GM18507 (cell line): ENCODE data around the gene GABPB2.
"Not testable (repeated sequence)": the region's sequence is repeated elsewhere in the genome, so short reads cannot be mapped to it uniquely, and the experiment has no call there.

Experiments used
- DNase-seq: peaks from one replicate; pipeline ENCODE4 v3.0.0; 2011; ENCODE audit warnings: low read depth; ENCODE audit not compliant: insufficient read length; ENCODE audit errors: extremely low spot score
- FAIRE-seq: peaks from 2 replicates; lab custom pipeline; 2011; peaks lifted over from hg19 to GRCh38; lab: Jason Lieb, UNC

GABPB2 gene

GRCh38 chr1:151059109-151060006 lies 11.2 kb upstream of the GABPB2 start, which contains the start of gene CDC42SE1:
CDC42SE1 (minus strand) TSS chr1:151059622; CDS start chr1:151055730, 3,892 bp downstream.
- FAIRE-seq, result peak; percentile 78
- DNase-seq, result peak; percentile 85

DNA sequence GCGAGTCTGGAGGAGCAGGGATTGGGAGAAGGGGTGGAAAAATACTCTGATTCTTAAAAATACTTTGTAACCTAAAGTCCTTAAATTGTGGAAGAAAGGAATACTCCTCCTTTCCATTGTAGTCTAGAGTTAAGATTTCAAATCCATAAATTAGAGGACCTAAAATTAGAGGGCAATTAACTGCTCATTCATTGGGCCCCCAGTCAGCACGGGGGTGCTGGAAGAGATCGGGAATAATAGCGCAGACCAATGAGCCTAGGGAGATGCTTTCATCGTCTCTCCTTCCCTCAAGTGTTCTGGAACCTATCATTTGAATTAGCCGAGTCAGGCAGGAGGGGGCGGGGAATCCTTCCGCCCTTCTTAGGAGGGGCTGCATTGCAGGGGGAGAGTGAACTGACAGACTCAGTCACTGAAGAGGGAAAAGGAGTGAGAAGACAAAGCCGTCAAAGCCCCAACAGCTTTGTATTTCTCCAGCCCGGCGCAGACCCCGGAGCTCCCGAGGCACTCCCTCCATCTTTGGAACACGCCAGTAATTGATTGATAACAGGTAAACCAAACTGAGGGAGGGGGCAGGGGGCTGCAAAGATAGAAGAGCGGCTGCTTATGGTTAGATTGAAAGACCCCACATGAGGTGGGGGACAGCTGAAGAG lies 10.4 kb upstream of the GABPB2 start, which contains the start of gene MLLT11:
MLLT11 (plus strand) TSS at position 391 of the 650 bp plus-strand sequence. CDS start 6,828 bp downstream, outside the sequence.
- DNase-seq, result no peak
- FAIRE-seq, result no peak

DNA sequence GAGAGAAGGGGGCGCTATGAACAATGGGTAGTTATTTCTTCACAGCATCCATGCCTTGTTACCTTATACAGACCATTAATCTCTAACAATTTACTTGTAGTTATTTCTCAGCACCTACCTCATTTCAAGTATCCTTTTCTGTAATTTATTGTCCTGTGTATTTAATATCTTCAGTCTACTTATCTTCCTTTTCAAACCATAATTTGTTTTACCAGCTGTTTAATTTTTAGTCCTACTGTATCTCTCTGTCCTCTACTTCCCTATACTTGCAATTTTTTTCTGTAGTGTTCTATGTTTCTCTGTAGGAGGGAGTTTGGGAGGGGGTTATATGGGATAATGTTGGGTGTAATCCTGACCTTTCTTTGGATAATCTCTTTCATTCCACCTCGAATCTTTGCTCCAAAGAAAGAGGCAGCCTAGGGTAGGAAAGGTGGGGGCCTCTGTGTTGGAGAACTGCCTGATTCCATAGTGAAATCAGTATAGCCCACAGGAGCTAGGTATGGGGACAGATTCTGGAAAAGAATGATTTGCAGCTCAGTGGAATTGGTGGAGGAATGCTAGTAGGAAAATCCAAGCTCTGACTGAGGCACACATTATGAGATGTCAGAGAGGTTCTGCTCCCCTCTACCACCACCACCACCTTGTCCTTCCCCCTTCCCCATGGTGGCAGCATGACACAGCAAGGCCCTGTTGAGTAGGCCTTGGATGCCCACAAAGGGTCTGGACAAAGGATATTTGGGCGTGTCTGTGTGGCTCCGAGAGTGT lies 9.7 kb upstream of the GABPB2 start:
- DNase-seq, result no peak
- FAIRE-seq, result no peak

GRCh38 chr1:151061704-151062103 lies 8.9 kb upstream of the GABPB2 start:
- no peak for DNase-seq
- no peak for FAIRE-seq

DNA sequence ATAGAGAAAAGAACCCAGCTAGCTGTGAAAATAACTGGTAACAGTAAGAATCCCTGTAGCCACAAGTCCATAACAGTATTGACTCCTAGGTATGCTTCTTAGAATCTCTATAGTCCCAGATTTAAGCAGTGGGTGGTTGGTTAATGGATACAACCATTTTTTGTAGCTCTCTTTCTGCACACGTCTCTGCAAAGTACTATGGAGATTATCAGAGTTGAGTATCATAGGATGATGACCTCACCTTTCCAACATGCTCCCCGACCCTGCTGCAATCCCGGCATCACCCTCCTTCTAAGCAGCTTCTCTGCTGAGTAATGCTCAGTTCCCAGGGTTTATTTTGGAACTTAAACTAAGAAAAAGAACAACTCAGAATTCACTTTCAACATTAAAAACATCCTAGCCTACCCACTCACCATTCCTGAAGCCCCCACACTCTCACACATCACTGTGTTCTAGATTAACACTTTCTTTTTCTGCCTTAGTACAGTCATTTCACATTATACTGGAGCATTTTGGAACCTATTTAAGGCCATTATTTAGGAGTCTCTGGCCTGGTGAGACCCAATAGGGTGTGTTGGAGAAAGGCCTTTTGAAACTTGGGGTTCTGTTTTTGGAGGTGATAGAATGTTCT lies 7.7 kb upstream of the GABPB2 start:
- FAIRE-seq, result no peak
- no peak for DNase-seq

DNA sequence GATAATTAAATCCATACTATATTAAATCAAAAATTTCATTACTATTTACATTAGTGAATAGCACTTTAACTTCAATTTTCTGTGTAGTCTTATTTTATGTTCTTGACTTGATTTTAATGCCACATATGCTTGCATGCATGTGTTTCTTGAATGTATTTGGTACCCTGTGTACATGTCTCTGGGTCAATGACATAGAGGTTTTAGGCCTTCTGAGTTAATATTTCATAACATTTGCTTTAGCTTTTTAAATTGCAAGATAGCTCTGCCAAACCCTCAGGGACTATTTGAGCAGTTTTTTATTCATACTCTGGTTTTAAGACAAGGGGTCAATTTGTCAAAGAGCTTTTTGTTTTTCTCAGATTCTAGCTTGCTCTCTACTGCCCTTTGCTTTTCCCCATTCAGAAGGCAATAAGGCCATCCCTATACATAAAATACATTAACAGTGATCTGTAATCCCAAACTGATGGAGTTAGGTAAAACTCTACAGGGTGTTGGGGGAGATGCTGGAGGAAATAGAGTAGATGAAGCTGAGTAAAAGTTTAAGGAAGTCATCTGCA lies 5.4 kb upstream of the GABPB2 start:
- DNase-seq (no peak), FAIRE-seq (no peak)

- DNase-seq, result no peak
- FAIRE-seq, result no peak
Measured at GRCh38 chr1:151067185-151067584, 3.4 kb upstream of the GABPB2 start.

- FAIRE-seq (no peak), DNase-seq (no peak)
Measured at GRCh38 chr1:151069103-151069486, 1.5 kb upstream of the GABPB2 start.

DNA sequence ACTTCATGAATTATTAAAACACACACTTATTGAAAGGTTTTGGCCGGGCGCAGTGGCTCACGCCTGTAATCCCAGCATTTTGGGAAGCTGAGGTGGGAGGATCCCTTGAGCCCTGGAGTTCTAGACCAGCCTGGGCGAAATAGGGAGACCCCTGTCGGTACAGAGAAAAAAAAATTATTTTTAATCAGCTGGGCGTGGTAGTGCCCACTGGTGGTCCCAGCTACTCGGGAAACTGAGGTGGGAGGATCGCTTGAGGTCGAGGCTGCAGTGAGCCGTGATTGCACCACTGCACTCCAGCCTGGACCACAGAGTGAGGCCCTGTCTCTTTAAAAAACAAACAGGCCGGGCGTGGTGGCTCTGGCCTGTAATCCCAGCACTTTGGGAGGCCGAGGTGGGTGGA lies 1.7 kb downstream of the GABPB2 start:
- no peak for DNase-seq
- no peak for FAIRE-seq

- DNase-seq, result no peak
- no peak for FAIRE-seq
Measured at GRCh38 chr1:151085953-151086559, 15.5 kb downstream of the GABPB2 start.

DNA sequence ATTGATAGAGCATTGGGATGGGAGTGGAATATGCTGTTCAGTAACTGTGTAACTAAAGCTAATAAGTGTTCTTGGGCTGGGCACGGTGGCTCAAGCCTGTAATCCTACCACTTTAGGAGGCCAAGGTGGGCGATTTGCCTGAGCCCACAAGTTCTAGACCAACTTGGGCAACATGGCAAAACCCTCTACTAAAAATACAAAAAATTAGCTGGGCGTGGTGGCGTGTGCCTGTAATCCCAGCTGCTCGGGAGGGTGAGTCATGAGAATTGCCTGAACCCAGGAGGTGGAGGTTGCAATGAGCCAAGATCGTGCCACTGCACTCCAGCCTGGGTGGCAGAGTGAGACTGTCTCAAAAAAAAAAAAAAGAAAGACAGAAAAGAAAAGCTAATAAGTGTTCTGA lies 26.9 kb downstream of the GABPB2 start:
- not testable (repeated sequence) for DNase-seq, FAIRE-seq

DNA sequence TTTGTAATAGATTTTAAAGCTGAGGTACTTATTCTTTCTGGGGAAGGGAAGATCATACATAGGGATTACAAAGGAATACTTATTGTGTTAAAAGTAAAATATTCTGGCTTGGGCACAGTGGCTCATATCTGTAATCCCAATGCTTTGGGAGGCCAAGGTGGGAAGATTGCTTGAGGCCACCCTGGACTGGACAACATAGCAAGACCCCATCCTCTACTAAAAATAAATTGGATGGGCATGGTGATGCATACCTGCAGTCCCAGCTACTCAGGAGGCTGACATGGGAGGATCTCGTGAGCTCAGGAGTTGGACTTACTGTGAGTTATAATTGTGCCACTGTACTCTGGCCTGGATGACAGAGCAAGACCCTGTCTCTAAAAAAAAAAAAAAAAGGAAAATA lies 27.6 kb downstream of the GABPB2 start:
- FAIRE-seq (no peak), DNase-seq (no peak)

GRCh38 chr1:151104630-151105029 lies 34.1 kb downstream of the GABPB2 start:
- FAIRE-seq (no peak), DNase-seq (no peak)

- no peak for FAIRE-seq
- DNase-seq, result no peak
Measured at GRCh38 chr1:151106894-151107293, 36.3 kb downstream of the GABPB2 start.

- FAIRE-seq, result no peak
- DNase-seq, result no peak
Measured at GRCh38 chr1:151108331-151108730, 37.8 kb downstream of the GABPB2 start.

DNA sequence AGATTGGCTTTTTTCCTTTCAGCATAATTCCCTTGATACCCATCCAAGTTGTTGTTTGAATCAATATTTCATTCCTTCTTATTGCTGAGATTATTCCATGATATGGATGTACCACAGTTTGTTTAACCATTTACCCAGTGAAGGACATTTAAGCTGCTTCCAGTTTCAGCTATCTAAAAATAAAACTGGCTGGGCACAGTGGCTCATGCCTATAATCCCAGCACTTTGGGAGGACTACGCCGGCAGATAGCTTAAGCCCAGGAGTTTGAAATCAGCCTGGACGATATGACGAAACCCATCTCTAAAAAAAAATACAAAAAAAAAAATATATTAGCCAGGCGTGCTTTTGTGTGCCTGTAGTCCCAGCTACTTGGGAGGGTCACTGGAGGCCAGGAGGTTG lies 43.3 kb downstream of the GABPB2 start:
- DNase-seq (no peak), FAIRE-seq (no peak)

DNA sequence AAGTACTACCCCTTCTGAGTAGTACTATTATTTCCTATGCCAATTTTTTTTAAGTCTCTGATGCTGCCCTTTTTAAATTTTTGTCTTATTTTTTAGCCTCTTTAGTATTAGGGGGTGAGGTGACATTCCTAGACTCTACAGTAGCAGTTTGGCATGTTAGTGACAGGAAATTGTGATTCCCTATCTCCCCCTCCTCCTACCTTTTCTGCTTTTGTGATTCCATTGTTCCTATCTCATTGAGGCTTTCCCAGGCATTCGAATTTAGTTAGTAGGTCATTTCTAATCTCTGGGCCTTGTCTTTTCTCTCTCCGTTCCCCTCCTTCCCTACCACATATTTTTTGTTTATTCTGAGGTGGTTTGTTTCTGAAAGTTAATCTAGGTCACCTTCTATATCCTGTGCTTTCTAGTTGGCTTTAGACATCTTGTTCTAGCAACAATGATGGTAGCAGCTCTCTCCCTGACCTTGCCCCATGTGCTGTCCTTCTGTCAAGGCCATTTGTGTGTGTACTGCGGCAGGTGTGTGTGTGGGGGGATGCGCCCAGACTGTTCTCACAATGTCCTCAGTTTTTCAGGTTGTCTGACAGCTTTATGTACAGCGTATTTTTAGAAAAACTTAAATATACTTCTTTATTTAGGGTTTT lies 54.3 kb downstream of the GABPB2 start:
- no peak for FAIRE-seq
- no peak for DNase-seq

DNA sequence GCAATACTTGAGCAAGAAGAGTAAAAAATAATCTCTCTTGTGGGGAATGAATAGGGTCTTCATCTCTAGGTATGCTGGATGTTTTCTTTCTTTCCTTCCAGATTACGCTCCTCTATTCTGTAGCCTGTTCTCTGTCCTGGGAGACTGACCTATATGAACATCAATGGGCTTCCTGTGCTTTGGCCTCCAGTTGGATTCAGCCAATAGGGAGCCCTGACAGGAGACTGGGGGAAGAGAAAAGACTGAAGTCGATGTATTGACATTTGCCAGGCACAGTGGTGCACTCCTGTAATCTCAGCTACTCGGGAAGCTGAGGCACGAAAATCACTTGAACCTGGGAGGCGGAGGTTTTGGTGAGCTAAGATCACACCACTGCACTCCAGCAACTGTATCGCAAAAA lies 58.2 kb downstream of the GABPB2 start:
- no peak for FAIRE-seq
- no peak for DNase-seq
